Left colon (tissue), 2 donors: ENCODE measurements around the gene CAMKK1. TPM values are rescaled to one million over a fixed set of nuclear protein-coding genes. Genes with fewer than 3 reads are reported as not detected.

Source experiments
- ATAC-seq: fragments of 200-7000 bp; cut with Tn5 transposase; one replicate; pipeline ENCODE4 v1.9.1; 2020; ENCODE audit warnings: mild to moderate bottlenecking, moderate library complexity
- DNase-seq, 2 donors: peaks; one replicate each; pipeline ENCODE4 v3.0.0-alpha.2; 2020
- intact Hi-C, 2 donors: fragments of 100-400 bp; cut with DNase I in 1 of 2; cut with micrococcal nuclease in 1 of 2; formaldehyde crosslinking; loops; one replicate each; pipeline versions ENCODE4 v1.11.2 to v1.14.0; 2022; cut with DNase I, micrococcal nuclease
- total RNA-seq, 2 donors: library from RNA; stranded (reverse); fragmentation: NEBNext Ultra II Directional; extraction: Animal tissue kit (Norgen Biotek cat#: 25700); gene quantifications; one replicate each; pipeline ENCODE4 v1.2.1, GENCODE V29; 2021
- donor health status: DM: no; HTN: no; CAD: no.
- donor health status: DM: yes; HTN: yes; CAD: no.

The CAMKK1 gene
- total RNA-seq, 2 donors from 2014 or later, result 5.0 to 6.3 TPM

GRCh38 chr17:3919123-3919624 lies 26.3 kb upstream of the CAMKK1 start:
- intact Hi-C loops, result loop anchor here in 1 of 2 donors (10.0 kb wide), 1 partner anchor 86 kb away; no protein-coding TSS in a partner anchor
- DNase-seq, result no peak
- no peak for ATAC-seq

- DNase-seq (no peak), ATAC-seq (no peak)
- intact Hi-C loops, result loop anchor here in 1 of 2 donors (10.0 kb wide), 1 partner anchor 86 kb away; no protein-coding TSS in a partner anchor
These were observed 25.7 kb upstream of the CAMKK1 start for GRCh38 chr17:3918372-3919122.

GRCh38 chr17:3917391-3917931 lies 24.6 kb upstream of the CAMKK1 start:
- peak; percentile 60 for ATAC-seq
- peak; percentile 70 to 85 for DNase-seq
- intact Hi-C loops, result loop anchor here in 1 of 2 donors (10.0 kb wide), 1 partner anchor 87 kb away; no protein-coding TSS in a partner anchor

- intact Hi-C loops, result loop anchor here in 1 of 2 donors (10.0 kb wide), 1 partner anchor 88 kb away; no protein-coding TSS in a partner anchor
- DNase-seq (no peak), ATAC-seq (peak; percentile 21)
These were observed 24.0 kb upstream of the CAMKK1 start for GRCh38 chr17:3916825-3917224.

- peak; percentile 63 for ATAC-seq
- DNase-seq, result peak; percentile 72 to 76
- intact Hi-C loops, result loop anchor here in 1 of 2 donors (10.0 kb wide), 1 partner anchor 89 kb away; no protein-coding TSS in a partner anchor
These were observed 23.3 kb upstream of the CAMKK1 start, which contains the start of gene P2RX1 for GRCh38 chr17:3915995-3916696. TSS of gene P2RX1 (minus strand) at chr17:3916465. CDS start at chr17:3916225, 240 bp downstream.

GRCh38 chr17:3915581-3915994 lies 22.7 kb upstream of the CAMKK1 start:
- ATAC-seq (no peak), DNase-seq (no peak)
- intact Hi-C loops, result loop anchor here in 1 of 2 donors (10.0 kb wide), 1 partner anchor 89 kb away; no protein-coding TSS in a partner anchor

GRCh38 chr17:3914312-3914670 lies 21.4 kb upstream of the CAMKK1 start:
- ATAC-seq, result peak; percentile 1
- DNase-seq, result peak; percentile 46 to 60
- intact Hi-C loops, result loop anchor here in 1 of 2 donors (10.0 kb wide), 1 partner anchor 91 kb away; no protein-coding TSS in a partner anchor

GRCh38 chr17:3913531-3914311 lies 20.9 kb upstream of the CAMKK1 start:
- ATAC-seq (peak; percentile 68), DNase-seq (peak; percentile 79 to 84)

GRCh38 chr17:3912827-3913226 lies 20.0 kb upstream of the CAMKK1 start:
- no peak for ATAC-seq

More at GRCh38 chr17:3913531-3914311, 20.9 kb upstream of the CAMKK1 start:
- intact Hi-C loops, result loop anchor here in 1 of 2 donors (10.0 kb wide), 1 partner anchor 91 kb away; no protein-coding TSS in a partner anchor

GRCh38 chr17:3911271-3912053 lies 18.6 kb upstream of the CAMKK1 start:
- DNase-seq, result peak in 1 of 2 donors; percentile 50
- intact Hi-C loops, result loop anchor here in 1 of 2 donors (10.0 kb wide), 1 partner anchor 93 kb away; no protein-coding TSS in a partner anchor

More at GRCh38 chr17:3912827-3913226, 20.0 kb upstream of the CAMKK1 start:
- intact Hi-C loops, result loop anchor here in 1 of 2 donors (10.0 kb wide), 1 partner anchor 92 kb away; no protein-coding TSS in a partner anchor
- DNase-seq, result no peak

GRCh38 chr17:3910420-3911270 lies 17.8 kb upstream of the CAMKK1 start:
- ATAC-seq (no peak), DNase-seq (no peak)
- intact Hi-C loops, result loop anchor here in 1 of 2 donors (10.0 kb wide), 1 partner anchor 94 kb away; no protein-coding TSS in a partner anchor

More at GRCh38 chr17:3911271-3912053, 18.6 kb upstream of the CAMKK1 start:
- no peak for ATAC-seq

- DNase-seq (no peak), ATAC-seq (no peak)
- intact Hi-C loops, result no loop called here
These were observed 16.4 kb upstream of the CAMKK1 start for GRCh38 chr17:3909257-3909656.

- ATAC-seq, result peak; percentile 76
- no peak for DNase-seq
- intact Hi-C loops, result no loop called here
These were observed 14.8 kb upstream of the CAMKK1 start for GRCh38 chr17:3907483-3908216.

- intact Hi-C loops, result no loop called here
- DNase-seq (no peak), ATAC-seq (no peak)
These were observed 14.0 kb upstream of the CAMKK1 start for GRCh38 chr17:3906881-3907280.

- peak; percentile 21 for ATAC-seq
These were observed 12.2 kb upstream of the CAMKK1 start for GRCh38 chr17:3905017-3905520.

More at GRCh38 chr17:3905017-3905520, 12.2 kb upstream of the CAMKK1 start:
- intact Hi-C loops, result no loop called here
- DNase-seq, result peak in 1 of 2 donors; percentile 37
